Measurements from ENCODE around the gene FOLR3.

Gene FOLR3

GRCh38 chr11:72127923-72128322 lies 7.6 kb upstream of the FOLR3 start:
- Histone ChIP-seq H3K4me3 (ENCODE audit: low read length, poor library complexity, severe bottlenecking) (no peak overlapping the region), H3K9me2 (replicated peaks; ENCODE audit: low read depth, low read length) (no peaks in the 10 kb centered on the region), H3K4me1 (ENCODE audit: insufficient read depth, low read length, poor library complexity, severe bottlenecking) (no peaks in the 10 kb centered on the region), H3K79me2 (ENCODE audit: insufficient read depth, low read length) (no peaks in the 10 kb centered on the region), H3K27me3 (ENCODE audit: insufficient read depth, low read length, poor library complexity, severe bottlenecking) (no peaks in the 10 kb centered on the region), H3K9me3 (ENCODE audit: insufficient read depth, low read depth, low read length) (peaks cover 14% of the 10 kb centered on the region; the same call in 1 of the 2 replicates), H3F3A (ENCODE audit: low read depth) (no peaks in the 10 kb centered on the region), H4K20me1 (ENCODE audit: insufficient read depth, low read length, poor library complexity, severe bottlenecking) (no peaks in the 10 kb centered on the region), H3K9ac (ENCODE audit: low read depth, low read length, poor library complexity, severe bottlenecking) (no peak overlapping the region), H3K36me3 (ENCODE audit: insufficient read depth, low read length) (no peaks in the 10 kb centered on the region), H2AFZ (ENCODE audit: low read length) (no peak overlapping the region), H3K4me2 (ENCODE audit: low read depth, low read length, poor library complexity, severe bottlenecking) (no peak overlapping the region)
- TF ChIP-seq EZH2phosphoT487 (IDR thresholded peaks at IDR 0.05; ENCODE audit: borderline replicate concordance) (no peak), CTCF (conservative IDR thresholded peaks at IDR 0.05; ENCODE audit: low read length) (no peak)

GRCh38 chr11:72129381-72129780 lies 6.1 kb upstream of the FOLR3 start:
- no peaks in the 10 kb centered on the region for H3K9me2 ChIP-seq (replicated peaks; ENCODE audit: low read depth, low read length)
- H3K79me2 ChIP-seq (ENCODE audit: insufficient read depth, low read length) = no peaks in the 10 kb centered on the region
- TF ChIP-seq EZH2phosphoT487 (IDR thresholded peaks at IDR 0.05; ENCODE audit: borderline replicate concordance) = no peak
- TF ChIP-seq CTCF (conservative IDR thresholded peaks at IDR 0.05; ENCODE audit: low read length) = no peak
- no peaks in the 10 kb centered on the region for H3F3A ChIP-seq (ENCODE audit: low read depth)
- no peaks in the 10 kb centered on the region for H3K27me3 ChIP-seq (ENCODE audit: insufficient read depth, low read length, poor library complexity, severe bottlenecking)
- H3K4me1 ChIP-seq (ENCODE audit: insufficient read depth, low read length, poor library complexity, severe bottlenecking) = no peaks in the 10 kb centered on the region
- no peak overlapping the region for H2AFZ ChIP-seq (ENCODE audit: low read length)
- no peak overlapping the region for H3K9ac ChIP-seq (ENCODE audit: low read depth, low read length, poor library complexity, severe bottlenecking)
- H4K20me1 ChIP-seq (ENCODE audit: insufficient read depth, low read length, poor library complexity, severe bottlenecking) = no peaks in the 10 kb centered on the region
- H3K4me3 ChIP-seq (ENCODE audit: low read length, poor library complexity, severe bottlenecking) = no peak overlapping the region
- H3K9me3 ChIP-seq (ENCODE audit: insufficient read depth, low read depth, low read length) = peaks cover 14% of the 10 kb centered on the region; the same call in 1 of the 2 replicates
- no peak overlapping the region for H3K4me2 ChIP-seq (ENCODE audit: low read depth, low read length, poor library complexity, severe bottlenecking)
- no peaks in the 10 kb centered on the region for H3K36me3 ChIP-seq (ENCODE audit: insufficient read depth, low read length)

- no peaks in the 10 kb centered on the region for H4K20me1 ChIP-seq (ENCODE audit: insufficient read depth, low read length, poor library complexity, severe bottlenecking)
- no peak overlapping the region for H3K4me3 ChIP-seq (ENCODE audit: low read length, poor library complexity, severe bottlenecking)
- H3K9me3 ChIP-seq (ENCODE audit: insufficient read depth, low read depth, low read length) = peaks cover 5% of the 10 kb centered on the region; the same call in 1 of the 2 replicates
- H3F3A ChIP-seq (ENCODE audit: low read depth) = no peaks in the 10 kb centered on the region
- no peaks in the 10 kb centered on the region for H3K9me2 ChIP-seq (replicated peaks; ENCODE audit: low read depth, low read length)
- no peaks in the 10 kb centered on the region for H3K79me2 ChIP-seq (ENCODE audit: insufficient read depth, low read length)
- no peak overlapping the region for H3K4me2 ChIP-seq (ENCODE audit: low read depth, low read length, poor library complexity, severe bottlenecking)
- no peaks in the 10 kb centered on the region for H3K27me3 ChIP-seq (ENCODE audit: insufficient read depth, low read length, poor library complexity, severe bottlenecking)
- no peak overlapping the region for H3K9ac ChIP-seq (ENCODE audit: low read depth, low read length, poor library complexity, severe bottlenecking)
- TF ChIP-seq EZH2phosphoT487 (IDR thresholded peaks at IDR 0.05; ENCODE audit: borderline replicate concordance) (no peak), CTCF (conservative IDR thresholded peaks at IDR 0.05; ENCODE audit: low read length) (no peak)
- no peak overlapping the region for H2AFZ ChIP-seq (ENCODE audit: low read length)
- H3K36me3 ChIP-seq (ENCODE audit: insufficient read depth, low read length) = no peaks in the 10 kb centered on the region
- no peaks in the 10 kb centered on the region for H3K4me1 ChIP-seq (ENCODE audit: insufficient read depth, low read length, poor library complexity, severe bottlenecking)
These were observed 2.9 kb upstream of the FOLR3 start for GRCh38 chr11:72132646-72133045.

Measured in Loucy (cell line).